ENCODE measurements around the gene PRDM16.

GRCh38 chr1:3341236-3341994 is 272.4 kb downstream of the PRDM16 start:
- TF ChIP-seq CTCF (IDR thresholded peaks at IDR 0.05): no peak
- TF ChIP-seq POLR2A (IDR thresholded peaks at IDR 0.05): no peak

All from uterus (tissue), 2 donors.